ENCODE data around the gene MLPH.
A peak's percentile ranks its signal among the peaks of the same experiment; 100 is the strongest.

Gene MLPH

DNA sequence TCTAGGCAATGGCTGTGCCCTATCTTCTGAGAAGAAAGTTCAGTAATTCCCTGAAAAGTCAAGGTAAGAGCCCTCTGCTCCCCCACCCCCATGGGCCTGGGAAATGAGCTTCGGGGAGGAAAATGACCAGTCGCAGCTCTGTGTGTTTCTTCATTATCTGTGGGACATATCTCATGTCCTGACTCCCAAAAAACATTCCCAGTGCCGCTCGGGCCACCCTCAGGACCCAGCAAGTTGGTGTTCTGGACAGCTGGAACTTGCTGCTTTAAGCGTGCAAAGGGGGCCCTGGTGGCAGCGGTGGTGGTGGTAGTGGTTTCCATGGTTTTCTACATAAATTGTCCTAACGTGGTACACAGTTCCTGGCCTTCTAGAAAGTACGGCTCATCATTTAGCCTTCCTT, 62.2 kb downstream of the MLPH start:
- CTCF ChIA-PET: interaction anchor here (1.9 kb wide), 1 partner anchor 37 kb away, joined by 6 read pairs; no protein-coding TSS in a partner anchor
- H3K4me3 Mint-ChIP-seq: no peak overlapping the region
- H3K27ac Mint-ChIP-seq: no peak overlapping the region
- H3K27me3 Mint-ChIP-seq: peaks cover 36% of the 10 kb centered on the region
- H3K4me1 Mint-ChIP-seq: no peaks in the 10 kb centered on the region
- H3K9me3 Mint-ChIP-seq: peaks cover 5% of the 10 kb centered on the region
- no peak for DNase-seq
- H3K36me3 Mint-ChIP-seq: no peaks in the 10 kb centered on the region

DNA sequence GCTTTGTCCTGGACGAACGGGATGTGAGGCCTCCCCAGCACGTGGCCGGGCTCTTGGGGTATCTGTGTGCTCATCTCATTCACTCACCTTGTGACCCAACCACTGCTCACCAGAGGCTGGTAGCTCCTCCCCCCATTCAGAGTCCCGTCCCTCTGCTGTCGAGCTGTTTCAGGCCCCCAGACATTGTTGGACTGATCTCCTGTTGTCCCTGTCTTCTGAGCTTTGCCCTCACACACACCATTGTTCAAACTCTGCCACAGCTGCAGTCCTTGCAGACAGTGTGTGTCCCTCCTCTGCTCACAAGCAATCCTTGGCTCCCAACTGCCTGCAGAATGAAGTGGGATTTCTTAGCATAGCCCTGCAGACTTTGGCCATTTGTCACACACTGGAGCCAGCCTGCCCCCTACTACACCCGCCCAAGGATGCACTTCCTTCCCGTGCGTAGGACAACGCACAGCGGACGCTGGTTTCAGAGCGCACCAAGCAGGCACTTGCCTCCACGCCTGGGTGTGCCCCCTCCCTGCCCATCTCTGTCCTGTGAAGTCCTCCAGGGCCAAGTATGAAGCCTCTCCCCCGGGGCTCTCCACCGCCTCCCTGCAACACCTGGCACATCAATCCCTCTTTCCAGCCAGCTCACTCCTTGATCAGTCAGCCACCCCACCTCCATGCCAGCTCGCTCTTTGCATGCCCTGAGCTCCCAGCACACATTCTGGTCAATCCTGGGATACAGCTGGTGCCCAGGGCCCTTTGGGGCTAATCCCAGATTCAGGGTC, 62.8 kb downstream of the MLPH start:
- Mint-ChIP-seq H3K4me3 (no peak overlapping the region), H3K4me1 (no peaks in the 10 kb centered on the region), H3K9me3 (peaks cover 5% of the 10 kb centered on the region), H3K27me3 (peaks cover 40% of the 10 kb centered on the region), H3K36me3 (no peaks in the 10 kb centered on the region), H3K27ac (no peak overlapping the region)
- CTCF ChIA-PET: interaction anchor here (1.9 kb wide), 1 partner anchor 37 kb away, joined by 6 read pairs; no protein-coding TSS in a partner anchor
- no peak for DNase-seq

DNA sequence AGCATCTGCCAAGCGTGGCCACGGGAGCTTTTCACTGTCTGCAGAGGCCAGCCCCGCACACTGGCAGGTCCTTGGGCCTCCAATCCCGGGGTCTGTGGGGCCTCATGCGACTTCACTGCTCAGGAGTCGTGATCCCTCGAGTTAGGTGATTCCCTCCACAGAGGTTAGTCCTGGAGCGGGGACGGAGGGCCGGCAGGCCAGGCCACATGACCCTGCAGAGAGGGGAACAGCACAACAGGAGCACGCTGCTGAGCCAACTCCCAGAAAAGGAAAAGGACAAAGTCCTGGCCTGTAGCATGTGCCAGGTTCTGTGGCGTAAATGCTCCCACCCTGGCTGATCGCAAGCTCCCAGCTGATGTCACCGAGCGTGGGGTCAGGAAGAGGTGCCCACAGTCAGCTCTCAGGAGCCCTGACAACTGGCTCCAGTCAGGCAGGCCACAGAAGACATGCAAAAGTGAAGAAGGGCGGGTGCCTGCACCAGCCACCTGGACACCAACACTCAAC, 64.1 kb downstream of the MLPH start:
- Mint-ChIP-seq H3K4me1 (no peaks in the 10 kb centered on the region), H3K4me3 (no peak overlapping the region), H3K27ac (no peak overlapping the region), H3K9me3 (peaks cover 12% of the 10 kb centered on the region), H3K27me3 (peaks cover 40% of the 10 kb centered on the region), H3K36me3 (peaks cover 2% of the 10 kb centered on the region)
- no peak for DNase-seq
- CTCF ChIA-PET: no interaction called here

DNA sequence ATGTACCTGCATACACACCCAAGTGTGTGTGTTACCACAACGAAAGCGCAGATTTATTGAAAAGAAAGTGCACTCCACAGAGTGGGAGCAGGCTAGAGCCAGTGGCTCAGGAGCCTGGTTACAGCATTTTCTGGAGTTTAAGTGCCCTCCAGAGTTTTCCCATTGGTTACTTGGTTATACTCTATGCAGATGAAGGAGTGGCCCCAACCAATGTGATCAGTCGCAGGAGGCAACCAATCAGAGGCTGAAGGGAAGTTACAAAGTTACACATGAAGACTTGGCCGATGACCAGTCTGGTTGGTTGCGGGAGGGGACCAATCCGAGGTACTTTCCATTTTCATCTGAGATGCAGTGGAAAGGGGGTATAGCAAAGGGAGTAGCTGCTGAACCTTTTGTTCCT, 65.9 kb downstream of the MLPH start:
- Mint-ChIP-seq H3K9me3 (peaks cover 18% of the 10 kb centered on the region), H3K27ac (no peak overlapping the region), H3K36me3 (peaks cover 3% of the 10 kb centered on the region), H3K4me1 (peaks cover 10% of the 10 kb centered on the region), H3K27me3 (peaks cover 33% of the 10 kb centered on the region), H3K4me3 (no peak overlapping the region)
- CTCF ChIA-PET: no interaction called here
- DNase-seq: no peak

DNA sequence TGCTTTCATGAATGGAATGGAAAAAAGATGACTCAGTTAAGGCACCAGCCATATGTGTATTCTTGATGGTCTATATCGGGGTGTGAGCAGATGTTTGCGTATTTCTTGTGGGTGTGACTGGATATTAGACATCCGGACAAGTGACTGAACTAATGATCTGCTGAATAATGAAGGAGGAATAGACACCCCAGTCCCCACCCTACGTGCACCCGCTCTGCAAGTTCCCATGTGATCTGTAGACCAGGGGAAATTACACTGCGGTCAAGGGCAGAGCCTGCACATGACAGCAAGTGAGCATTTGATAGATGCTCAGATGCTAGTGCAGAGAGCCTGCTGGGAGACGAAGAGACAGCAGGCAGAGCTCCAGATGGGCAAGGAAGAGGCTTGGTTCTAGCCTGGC, 66.9 kb downstream of the MLPH start:
- Mint-ChIP-seq H3K4me1 (peaks cover 13% of the 10 kb centered on the region), H3K9me3 (peaks cover 18% of the 10 kb centered on the region), H3K4me3 (no peak overlapping the region), H3K27ac (no peak overlapping the region), H3K27me3 (peaks cover 33% of the 10 kb centered on the region), H3K36me3 (peaks cover 3% of the 10 kb centered on the region)
- DNase-seq: no peak
- CTCF ChIA-PET: interaction anchor here (2.7 kb wide), 1 partner anchor 18 kb away, joined by 13 read pairs; no protein-coding TSS in a partner anchor

DNA sequence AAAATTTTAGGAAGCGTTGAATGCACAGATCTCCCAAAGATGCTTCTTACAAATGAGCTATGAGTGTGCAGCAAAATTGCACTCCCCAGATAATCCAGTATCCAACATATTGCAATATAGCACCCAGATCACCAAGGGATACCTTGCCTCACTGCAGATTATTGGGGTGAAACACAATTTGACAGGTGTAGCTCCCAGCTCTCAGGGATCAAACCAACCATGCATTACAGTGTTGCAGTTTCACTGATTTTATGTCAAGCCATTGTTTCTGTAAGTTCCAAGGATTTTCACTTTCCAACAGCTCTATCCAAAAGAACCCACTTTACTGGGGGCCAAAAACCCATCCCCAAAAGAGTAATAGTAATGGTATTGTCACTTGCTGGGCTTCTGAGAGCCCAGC, 68.5 kb downstream of the MLPH start:
- Mint-ChIP-seq H3K4me1 (peaks cover 16% of the 10 kb centered on the region), H3K27me3 (peaks cover 33% of the 10 kb centered on the region), H3K9me3 (peaks cover 18% of the 10 kb centered on the region), H3K4me3 (no peak overlapping the region), H3K27ac (no peak overlapping the region), H3K36me3 (peaks cover 3% of the 10 kb centered on the region)
- DNase-seq: no peak
- CTCF ChIA-PET: interaction anchor here (1.1 to 2.7 kb wide), 2 partner anchors 17 to 26 kb away, joined by 3 to 13 read pairs; no protein-coding TSS in a partner anchor

DNA sequence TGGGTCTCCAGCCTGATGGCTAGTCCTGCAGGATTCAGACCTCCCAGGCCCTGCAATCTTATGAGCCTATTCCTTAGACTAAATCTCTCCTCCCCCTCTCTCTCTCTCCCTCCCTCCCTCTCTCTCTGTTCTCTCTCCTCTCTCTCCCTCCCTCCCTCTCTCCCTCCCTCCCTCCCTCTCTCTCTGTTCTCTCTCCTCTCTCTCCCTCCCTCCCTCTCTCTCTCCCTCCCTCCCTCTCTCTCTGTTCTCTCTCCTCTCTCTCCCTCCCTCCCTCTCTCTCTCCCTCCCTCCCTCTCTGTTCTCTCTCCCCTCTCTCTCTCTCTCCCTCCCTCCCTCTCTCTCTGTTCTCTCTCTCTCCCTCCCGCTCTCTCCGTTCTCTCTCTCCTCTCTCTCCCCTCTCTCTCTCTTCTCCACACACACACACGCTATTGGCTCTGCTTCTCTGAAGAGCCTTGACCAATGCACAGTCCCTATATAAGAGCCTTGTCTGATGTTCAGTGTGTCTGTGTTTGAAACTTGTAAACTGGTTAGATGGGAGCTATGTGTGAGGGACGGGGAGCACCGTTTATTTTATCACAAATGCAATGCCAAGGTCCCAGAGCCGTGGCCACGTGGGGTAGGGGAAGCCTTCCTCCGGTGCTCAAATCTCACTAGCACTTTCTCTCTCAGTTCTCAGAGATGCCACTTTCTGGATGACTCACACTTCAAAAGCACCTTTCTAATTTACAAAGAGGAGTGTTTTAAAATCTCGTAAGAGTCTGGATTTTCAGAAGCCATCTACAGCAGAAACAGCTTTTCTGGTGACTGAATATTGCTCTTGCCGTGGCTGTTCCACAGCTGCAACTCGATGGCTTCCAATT, 70.0 kb downstream of the MLPH start:
- Mint-ChIP-seq H3K4me1 (peaks cover 16% of the 10 kb centered on the region), H3K9me3 (peaks cover 18% of the 10 kb centered on the region), H3K4me3 (no peak overlapping the region), H3K36me3 (peaks cover 3% of the 10 kb centered on the region), H3K27me3 (peaks cover 31% of the 10 kb centered on the region), H3K27ac (peak overlapping the region; percentile 79)
- CTCF ChIA-PET: interaction anchor here (1.1 to 2.1 kb wide), 2 partner anchors 14 to 44 kb away, joined by 3 to 9 read pairs; no protein-coding TSS in a partner anchor
- DNase-seq: peak; percentile 57

DNA sequence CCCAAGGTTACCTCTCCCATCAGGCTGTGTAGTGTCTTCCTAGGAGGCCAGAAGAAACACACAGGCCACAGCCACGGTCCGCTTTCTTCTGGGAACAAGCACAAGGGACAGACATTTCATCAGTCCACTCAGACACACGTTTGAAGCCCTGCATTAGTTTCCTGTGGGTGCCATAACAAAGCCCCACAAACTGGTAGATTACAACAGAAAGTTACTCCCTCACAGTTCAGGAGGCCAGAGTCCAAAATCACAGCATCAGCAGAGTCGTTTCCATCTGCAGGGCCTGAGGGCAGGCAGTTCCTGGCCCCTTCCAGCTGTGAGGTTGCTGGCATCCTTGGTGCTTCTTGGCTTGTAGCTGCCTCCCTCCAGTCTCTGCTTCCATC, 70.6 kb downstream of the MLPH start:
- CTCF ChIA-PET: interaction anchor here (1.1 to 2.1 kb wide), 2 partner anchors 14 to 45 kb away, joined by 3 to 9 read pairs; no protein-coding TSS in a partner anchor
- Mint-ChIP-seq H3K4me3 (no peak overlapping the region), H3K27ac (peak overlapping the region; percentile 79), H3K27me3 (peaks cover 31% of the 10 kb centered on the region), H3K9me3 (peaks cover 18% of the 10 kb centered on the region), H3K4me1 (peaks cover 16% of the 10 kb centered on the region), H3K36me3 (peaks cover 3% of the 10 kb centered on the region)
- no peak for DNase-seq

DNA sequence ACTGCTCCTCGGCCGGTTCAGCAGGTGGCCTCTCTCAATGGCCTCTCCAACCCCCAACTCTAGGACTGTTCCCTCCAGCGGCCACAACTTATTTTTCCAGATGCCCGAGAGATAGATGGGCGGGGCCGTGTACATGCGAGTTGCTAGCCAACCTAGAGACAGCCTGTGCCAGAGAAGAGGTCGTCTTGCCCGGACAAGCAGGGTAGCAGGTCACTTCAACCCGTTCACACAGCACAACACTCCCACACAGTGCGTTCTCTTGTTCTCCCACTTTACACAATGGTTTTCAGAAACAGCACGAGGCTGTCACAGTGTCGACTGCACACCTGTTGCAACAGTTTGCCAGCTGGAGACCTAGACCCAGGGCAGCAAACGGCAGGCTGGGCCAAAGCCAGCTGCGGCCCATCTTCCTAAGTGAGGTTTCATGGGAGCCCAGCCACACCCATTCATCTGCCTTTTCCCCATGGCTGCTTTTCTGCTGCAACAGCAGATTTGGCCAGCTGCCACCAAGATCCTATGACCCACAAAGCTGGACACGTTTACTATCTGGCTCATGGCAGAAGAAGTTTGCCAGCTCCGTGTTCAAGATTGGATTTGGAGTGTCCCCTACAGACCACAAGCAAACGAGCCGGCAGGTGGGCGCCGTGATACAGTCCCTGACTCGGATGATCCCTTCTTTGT, 72.0 kb downstream of the MLPH start:
- peaks cover 30% of the 10 kb centered on the region for H3K27me3 Mint-ChIP-seq
- peaks cover 14% of the 10 kb centered on the region for H3K9me3 Mint-ChIP-seq
- H3K36me3 Mint-ChIP-seq: peaks cover 3% of the 10 kb centered on the region
- no peak overlapping the region for H3K4me3 Mint-ChIP-seq
- H3K4me1 Mint-ChIP-seq: peaks cover 16% of the 10 kb centered on the region
- DNase-seq: no peak
- no peak overlapping the region for H3K27ac Mint-ChIP-seq
- CTCF ChIA-PET: interaction anchor here (0.8 to 2.1 kb wide), 3 partner anchors 46 to 222 kb away, joined by 3 to 9 read pairs (median 4); no protein-coding TSS in a partner anchor

DNA sequence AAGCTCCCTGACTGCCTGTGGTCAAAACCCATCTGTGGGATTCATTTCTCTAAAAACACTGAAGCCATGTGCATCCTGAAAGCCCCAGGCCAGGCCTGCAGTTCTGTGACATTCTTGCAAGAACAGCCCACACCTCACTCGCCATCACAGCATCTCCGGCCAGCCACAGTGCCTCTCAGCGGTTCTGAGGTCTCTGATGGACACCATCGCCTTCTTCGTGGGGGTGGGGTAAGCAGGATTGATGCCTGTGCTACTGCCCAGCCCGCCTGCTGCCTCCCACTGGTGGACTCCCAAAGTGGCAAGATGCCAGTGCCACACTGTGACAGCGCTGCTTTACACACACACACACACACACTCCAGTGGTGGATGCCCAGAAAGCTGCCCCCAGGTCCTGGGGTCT, 74.2 kb downstream of the MLPH start:
- Mint-ChIP-seq H3K9me3 (peaks cover 5% of the 10 kb centered on the region), H3K27me3 (peaks cover 26% of the 10 kb centered on the region), H3K4me3 (no peak overlapping the region), H3K4me1 (peaks cover 16% of the 10 kb centered on the region), H3K27ac (no peak overlapping the region), H3K36me3 (peaks cover under 1% of the 10 kb centered on the region)
- CTCF ChIA-PET: interaction anchor here (1.0 to 2.4 kb wide), 3 partner anchors 10 to 48 kb away, joined by 3 to 14 read pairs (median 4); no protein-coding TSS in a partner anchor
- no peak for DNase-seq

DNA sequence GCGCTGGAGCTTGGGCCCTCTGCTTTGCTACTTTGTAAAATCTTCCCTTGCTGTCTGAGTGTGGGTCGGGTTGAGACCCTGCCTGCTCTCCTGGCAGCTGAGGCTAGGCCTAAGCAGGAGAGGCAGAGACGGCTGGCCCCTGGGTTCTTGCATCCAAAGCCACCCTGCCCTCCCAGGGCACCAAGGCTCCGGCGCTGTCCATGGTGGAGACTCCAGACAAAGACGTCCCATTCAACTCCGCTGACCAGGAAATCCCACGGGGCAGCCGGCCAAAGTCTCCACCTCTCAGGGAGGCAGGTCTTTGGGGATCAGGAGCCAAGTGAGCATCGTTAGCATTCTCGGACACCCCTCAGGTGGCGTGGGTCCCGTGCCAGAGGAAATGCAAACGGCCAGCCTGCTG, 76.8 kb downstream of the MLPH start:
- Mint-ChIP-seq H3K9me3 (no peaks in the 10 kb centered on the region), H3K27ac (no peak overlapping the region), H3K27me3 (peaks cover 22% of the 10 kb centered on the region), H3K4me3 (no peak overlapping the region), H3K36me3 (no peaks in the 10 kb centered on the region), H3K4me1 (peaks cover 3% of the 10 kb centered on the region)
- CTCF ChIA-PET: no interaction called here
- DNase-seq: no peak

DNA sequence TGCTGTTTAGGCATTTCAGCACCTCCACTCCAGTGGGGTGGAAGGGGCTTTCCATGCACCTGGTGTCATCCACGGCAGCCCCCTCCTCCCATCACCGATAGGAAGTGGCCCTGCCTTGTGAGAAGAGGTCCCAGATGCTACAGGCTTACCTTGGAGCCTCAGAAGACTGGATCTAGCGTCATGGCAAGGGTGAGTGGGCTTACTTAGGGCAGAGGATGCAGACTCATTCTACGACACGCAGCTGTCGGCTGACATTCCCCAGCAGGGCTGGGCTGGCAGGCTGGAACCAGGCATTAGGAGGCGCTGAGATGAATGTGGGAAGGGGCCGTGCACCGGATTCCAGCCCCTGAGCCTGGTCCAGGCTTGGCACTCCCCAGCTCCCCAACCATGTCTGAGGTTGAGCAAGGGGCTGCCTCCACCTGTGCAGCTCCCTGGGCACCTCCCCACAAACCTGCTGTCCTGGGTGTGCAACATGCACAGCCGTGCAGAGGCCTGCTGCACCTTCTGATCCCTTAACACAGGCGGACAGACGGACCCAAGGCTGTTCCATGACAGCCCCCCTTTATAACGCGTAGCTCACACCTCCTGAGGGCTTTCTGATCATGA, 77.6 kb downstream of the MLPH start:
- no peak overlapping the region for H3K4me3 Mint-ChIP-seq
- H3K9me3 Mint-ChIP-seq: no peaks in the 10 kb centered on the region
- H3K27me3 Mint-ChIP-seq: peaks cover 17% of the 10 kb centered on the region
- no peaks in the 10 kb centered on the region for H3K36me3 Mint-ChIP-seq
- no peak overlapping the region for H3K27ac Mint-ChIP-seq
- CTCF ChIA-PET: no interaction called here
- DNase-seq: no peak
- no peaks in the 10 kb centered on the region for H3K4me1 Mint-ChIP-seq

DNA sequence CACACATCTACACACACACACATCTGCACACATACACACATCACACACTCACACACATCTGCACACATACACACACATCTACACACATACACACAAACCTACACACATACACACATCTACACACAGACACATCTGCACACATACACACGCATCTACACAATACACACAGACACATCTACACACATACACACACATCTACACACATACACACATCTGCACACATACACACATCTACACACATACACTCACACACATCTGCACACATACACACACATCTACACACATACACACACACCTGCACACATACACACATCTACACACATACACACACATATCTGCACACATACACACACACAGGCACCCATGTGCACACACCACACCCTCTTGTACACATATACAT, 78.9 kb downstream of the MLPH start:
- no peak for DNase-seq
- Mint-ChIP-seq H3K4me3 (no peak overlapping the region), H3K27me3 (peaks cover 20% of the 10 kb centered on the region), H3K27ac (no peak overlapping the region), H3K4me1 (no peaks in the 10 kb centered on the region), H3K9me3 (no peaks in the 10 kb centered on the region), H3K36me3 (no peaks in the 10 kb centered on the region)
- CTCF ChIA-PET: no interaction called here
